EH (cell line): ENCODE data around the gene PPP2R1B.

Source experiments
- DNase-seq: peaks from one replicate; pipeline ENCODE4 v3.0.0-alpha.2; 2015; ENCODE audit warnings: low read depth

Gene PPP2R1B

DNA sequence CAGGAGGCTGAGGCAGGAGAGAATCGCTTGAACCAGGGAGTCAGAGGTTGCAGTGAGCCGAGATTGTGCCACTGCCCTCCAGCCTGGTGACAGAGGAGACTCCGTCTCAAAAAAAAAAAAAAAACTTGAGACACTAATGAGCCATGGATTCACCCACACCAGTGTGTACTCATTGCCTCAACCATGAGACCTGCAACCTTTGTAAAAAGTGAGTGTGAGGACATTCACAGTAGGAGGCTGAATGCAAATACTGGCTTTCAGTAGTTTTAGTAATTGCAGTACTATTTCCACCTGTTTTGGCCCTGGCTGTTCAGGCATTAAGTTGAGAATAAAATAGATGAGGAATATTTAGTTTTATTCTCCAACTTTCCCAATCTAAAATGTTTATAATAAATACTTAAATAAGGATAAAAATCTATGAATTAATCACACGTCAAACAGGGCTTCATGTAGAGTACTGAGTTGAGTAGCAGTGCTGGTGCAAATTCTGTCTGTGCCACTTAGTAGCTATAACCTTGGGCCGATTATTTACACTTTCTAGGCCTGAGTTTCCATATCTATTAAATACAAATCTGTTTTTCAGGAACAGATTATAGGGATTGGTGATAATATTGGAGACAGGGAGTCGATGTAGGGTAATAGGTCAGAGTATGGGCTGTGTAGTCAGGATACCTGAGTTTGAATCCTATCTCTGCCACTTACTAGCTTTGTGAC lies 72.8 kb downstream of the PPP2R1B start:
- DNase-seq: no peak

DNA sequence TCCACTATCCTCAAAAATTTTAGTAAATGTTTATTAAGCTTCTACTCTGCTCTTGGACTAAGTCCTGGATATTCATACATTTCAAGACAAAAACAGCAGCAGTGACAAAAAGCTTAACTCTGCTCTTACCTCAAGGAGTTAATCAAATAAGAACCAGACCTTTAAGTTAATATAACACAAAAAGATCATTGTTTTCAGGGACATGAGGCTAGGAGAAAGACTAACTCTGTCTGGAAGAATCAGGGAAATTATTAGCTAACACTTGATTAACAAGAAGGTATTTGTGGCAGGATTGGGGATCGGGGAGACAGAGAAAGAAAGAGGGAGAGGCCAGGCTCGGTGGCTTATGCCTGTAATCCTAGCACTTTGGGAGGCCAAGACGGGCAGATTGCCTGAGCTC lies 74.4 kb downstream of the PPP2R1B start:
- no peak for DNase-seq

DNA sequence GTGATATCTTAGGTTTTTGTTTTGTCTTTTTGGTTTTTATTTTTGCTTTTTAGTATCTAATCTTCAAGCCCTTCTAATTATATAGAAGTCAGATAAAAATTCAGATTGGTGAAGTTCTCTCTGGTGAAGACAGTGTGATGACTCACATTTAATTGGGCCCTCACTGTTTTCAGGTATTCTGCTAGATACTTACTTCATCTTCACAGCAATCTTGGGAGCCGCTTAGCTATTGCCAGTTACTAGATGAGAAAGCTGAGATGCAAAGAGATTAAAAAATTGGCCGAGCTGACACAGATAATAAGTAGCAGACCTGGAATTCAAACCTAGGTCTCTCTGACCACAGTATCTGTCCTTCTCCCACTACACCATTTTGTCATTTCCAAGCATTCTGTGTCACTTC lies 75.0 kb downstream of the PPP2R1B start:
- no peak for DNase-seq

DNA sequence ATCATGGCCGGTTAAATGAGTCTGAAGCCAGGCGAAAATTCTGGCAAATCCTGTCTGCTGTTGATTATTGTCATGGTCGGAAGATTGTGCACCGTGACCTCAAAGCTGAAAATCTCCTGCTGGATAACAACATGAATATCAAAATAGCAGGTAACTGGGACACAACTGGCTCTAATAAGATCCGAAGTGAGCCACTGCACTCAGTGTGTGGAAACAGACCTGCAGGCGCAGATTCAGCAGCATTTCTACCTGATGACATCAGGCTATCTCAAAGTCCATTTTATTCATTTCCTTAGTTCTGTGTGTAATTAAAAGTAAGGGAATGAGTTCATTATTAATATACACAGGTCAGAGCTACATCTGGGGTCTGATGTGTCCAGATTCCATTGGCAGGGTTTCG lies 78.2 kb downstream of the PPP2R1B start:
- no peak for DNase-seq

DNA sequence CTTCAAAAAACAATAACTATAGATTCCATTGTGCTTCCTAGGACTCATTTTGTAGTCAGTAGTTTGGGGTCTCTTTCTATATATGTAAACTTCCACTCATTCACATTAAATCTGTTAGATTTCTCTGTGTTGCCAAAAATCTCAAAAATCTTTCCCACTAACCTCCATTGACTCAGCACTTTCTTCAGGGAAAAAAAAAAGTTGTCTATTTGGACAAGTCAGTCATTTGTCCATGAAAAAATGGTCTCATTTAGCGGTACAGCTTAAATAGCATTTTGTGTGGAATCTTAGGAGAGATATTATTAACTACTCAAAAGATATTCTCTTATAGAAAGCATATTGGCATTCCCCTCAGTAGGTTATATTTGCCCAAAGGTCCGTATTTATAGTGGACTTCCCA lies 81.9 kb downstream of the PPP2R1B start:
- peak; percentile 41 for DNase-seq

DNA sequence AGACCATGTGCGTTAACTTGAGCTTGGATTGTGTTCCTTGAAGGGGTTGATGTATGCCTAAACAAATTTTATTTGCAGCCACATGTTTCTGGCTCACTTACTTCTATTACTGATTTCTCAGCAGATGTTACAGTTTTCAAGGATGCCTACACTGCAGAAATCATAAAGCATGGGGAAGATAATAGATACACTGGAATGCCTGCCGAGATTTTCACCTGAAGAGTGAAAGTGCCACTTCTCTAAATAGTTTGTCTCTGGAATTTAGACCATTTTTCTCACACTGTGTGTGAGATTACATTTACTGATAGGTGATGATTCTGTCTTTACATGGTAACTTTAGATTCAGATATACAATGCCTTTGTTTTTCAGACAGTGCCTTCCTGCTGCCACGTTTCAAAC lies 82.4 kb downstream of the PPP2R1B start:
- no peak for DNase-seq

DNA sequence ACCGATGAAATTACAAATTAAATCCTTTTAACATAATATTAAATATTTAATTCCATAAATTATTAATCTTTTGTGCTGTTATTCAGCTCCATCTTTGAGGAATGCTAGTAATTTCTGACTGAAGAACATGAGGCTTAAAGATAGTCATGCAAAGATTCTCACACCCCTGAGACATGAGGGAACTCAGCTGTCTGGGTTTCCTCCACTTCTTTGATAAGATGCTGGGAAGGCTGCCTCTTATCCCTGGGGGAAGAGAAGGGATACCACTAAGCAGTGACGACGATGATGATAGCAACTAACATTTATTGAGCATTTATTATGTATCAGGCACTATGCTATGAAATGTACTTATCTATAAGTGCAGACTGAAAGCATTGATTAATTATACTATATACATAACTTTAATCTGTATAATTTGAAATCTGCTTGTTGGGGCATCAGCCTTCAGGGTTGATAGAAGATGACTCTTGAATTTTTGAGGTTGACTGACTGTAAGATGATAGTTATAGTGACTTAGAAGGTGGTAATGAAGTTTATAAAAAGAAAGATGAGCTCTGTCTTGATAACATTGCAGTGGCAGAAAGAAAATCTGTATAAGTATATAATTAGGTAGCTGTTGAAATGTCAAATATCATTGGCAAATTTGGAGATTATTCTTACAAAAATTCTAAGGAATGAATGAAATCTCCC lies 85.6 kb downstream of the PPP2R1B start:
- no peak for DNase-seq
